ENCODE results near the gene EN1. TPM values are rescaled to one million over a fixed set of nuclear protein-coding genes. Genes with fewer than 3 reads are reported as not detected.

Gene EN1
- polyA plus RNA-seq, 2 of the 4 experiments (the other 2 are of a cell fraction): 0.06 to 0.92 TPM

DNA sequence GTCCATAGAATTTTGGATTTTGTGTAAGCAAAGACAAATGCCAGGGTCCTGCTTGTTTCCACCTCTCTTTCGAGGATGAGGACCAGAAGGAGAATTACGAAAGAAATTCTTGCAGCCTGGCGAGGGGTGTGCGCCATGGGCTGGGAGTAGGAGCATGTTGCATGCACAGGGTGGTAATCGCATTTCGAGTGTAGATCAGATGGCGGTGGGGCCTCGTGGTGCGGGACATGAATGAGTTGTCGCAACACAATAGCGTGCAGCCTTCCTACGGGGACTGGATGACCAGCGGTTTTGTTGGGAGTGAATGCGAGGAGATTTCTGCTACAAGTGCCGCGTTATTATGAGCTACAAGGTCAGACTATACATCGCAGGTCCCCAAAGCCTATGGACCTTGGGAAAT is 4.2 kb upstream of the EN1 start:
- no peak overlapping the region for H3K27ac ChIP-seq
- no peak overlapping the region for H3K4me3 ChIP-seq
- ChIA-PET CTCF (interaction anchor here (0.9 to 1.0 kb wide), 3 partner anchors 8 to 630 kb away, joined by 3 to 4 read pairs (median 4); no protein-coding TSS in a partner anchor), POLR2A (no interaction called here)
- DNase-seq (ENCODE audit: low read depth in 1 of 2, low spot score in 1 of 2) (no peak), ATAC-seq (no peak), FAIRE-seq (no peak)
- no peaks in the 10 kb centered on the region for H3K9me3 ChIP-seq
- peaks cover 7% of the 10 kb centered on the region; the same call in 2 of the 3 replicates for H3K4me1 ChIP-seq
- no peak overlapping the region for H3K4me2 ChIP-seq
- TF ChIP-seq ELK1 (IDR thresholded peaks at IDR 0.05; ENCODE audit: low read depth, low read length): no peak
- TF ChIP-seq FOSB (CRISPR knock-in tag; IDR thresholded peaks at IDR 0.05): no peak
- no peak for TF ChIP-seq ZC3H11A (IDR thresholded peaks at IDR 0.05)
- TF ChIP-seq RNF2 (IDR thresholded peaks at IDR 0.05; ENCODE audit: borderline replicate concordance, low read depth): no peak
- TF ChIP-seq, protein P1, sequence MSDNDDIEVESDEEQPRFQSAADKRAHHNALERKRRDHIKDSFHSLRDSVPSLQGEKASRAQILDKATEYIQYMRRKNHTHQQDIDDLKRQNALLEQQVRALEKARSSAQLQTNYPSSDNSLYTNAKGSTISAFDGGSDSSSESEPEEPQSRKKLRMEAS (IDR thresholded peaks at IDR 0.05): no peak
- no peak for TF ChIP-seq TFCP2L1 (CRISPR knock-in tag; IDR thresholded peaks at IDR 0.05)
- no peak for TF ChIP-seq FOSL2 (IDR thresholded peaks at IDR 0.05)
- TF ChIP-seq FOSL2 (CRISPR knock-in tag; IDR thresholded peaks at IDR 0.05): no peak
- TF ChIP-seq ZNF302 (CRISPR knock-in tag; IDR thresholded peaks at IDR 0.05): no peak
- no peak for TF ChIP-seq HOXB5 (CRISPR knock-in tag; IDR thresholded peaks at IDR 0.05)
- TF ChIP-seq CHD4 (IDR thresholded peaks at IDR 0.05; ENCODE audit: borderline replicate concordance): no peak
- no peak for TF ChIP-seq EP300 (IDR thresholded peaks at IDR 0.05)
- TF ChIP-seq GATA3 (IDR thresholded peaks at IDR 0.05; ENCODE audit: borderline replicate concordance): no peak
- TF ChIP-seq EHMT2 (IDR thresholded peaks at IDR 0.05; ENCODE audit: low read depth): no peak
- TF ChIP-seq, protein P2, sequence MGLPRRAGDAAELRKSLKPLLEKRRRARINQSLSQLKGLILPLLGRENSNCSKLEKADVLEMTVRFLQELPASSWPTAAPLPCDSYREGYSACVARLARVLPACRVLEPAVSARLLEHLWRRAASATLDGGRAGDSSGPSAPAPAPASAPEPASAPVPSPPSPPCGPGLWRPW (IDR thresholded peaks at IDR 0.05): no peak
- TF ChIP-seq NR3C1 (IDR thresholded peaks at IDR 0.05): no peak
- no peak for TF ChIP-seq CBX2 (IDR thresholded peaks at IDR 0.05; ENCODE audit: borderline replicate concordance, low read depth)
- TF ChIP-seq, protein P3, sequence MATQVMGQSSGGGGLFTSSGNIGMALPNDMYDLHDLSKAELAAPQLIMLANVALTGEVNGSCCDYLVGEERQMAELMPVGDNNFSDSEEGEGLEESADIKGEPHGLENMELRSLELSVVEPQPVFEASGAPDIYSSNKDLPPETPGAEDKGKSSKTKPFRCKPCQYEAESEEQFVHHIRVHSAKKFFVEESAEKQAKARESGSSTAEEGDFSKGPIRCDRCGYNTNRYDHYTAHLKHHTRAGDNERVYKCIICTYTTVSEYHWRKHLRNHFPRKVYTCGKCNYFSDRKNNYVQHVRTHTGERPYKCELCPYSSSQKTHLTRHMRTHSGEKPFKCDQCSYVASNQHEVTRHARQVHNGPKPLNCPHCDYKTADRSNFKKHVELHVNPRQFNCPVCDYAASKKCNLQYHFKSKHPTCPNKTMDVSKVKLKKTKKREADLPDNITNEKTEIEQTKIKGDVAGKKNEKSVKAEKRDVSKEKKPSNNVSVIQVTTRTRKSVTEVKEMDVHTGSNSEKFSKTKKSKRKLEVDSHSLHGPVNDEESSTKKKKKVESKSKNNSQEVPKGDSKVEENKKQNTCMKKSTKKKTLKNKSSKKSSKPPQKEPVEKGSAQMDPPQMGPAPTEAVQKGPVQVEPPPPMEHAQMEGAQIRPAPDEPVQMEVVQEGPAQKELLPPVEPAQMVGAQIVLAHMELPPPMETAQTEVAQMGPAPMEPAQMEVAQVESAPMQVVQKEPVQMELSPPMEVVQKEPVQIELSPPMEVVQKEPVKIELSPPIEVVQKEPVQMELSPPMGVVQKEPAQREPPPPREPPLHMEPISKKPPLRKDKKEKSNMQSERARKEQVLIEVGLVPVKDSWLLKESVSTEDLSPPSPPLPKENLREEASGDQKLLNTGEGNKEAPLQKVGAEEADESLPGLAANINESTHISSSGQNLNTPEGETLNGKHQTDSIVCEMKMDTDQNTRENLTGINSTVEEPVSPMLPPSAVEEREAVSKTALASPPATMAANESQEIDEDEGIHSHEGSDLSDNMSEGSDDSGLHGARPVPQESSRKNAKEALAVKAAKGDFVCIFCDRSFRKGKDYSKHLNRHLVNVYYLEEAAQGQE (IDR thresholded peaks at IDR 0.05): no peak
- no peak for TF ChIP-seq MAZ (IDR thresholded peaks at IDR 0.05; ENCODE audit: borderline replicate concordance, low read depth, low read length)
- no peak for TF ChIP-seq RFX5 (IDR thresholded peaks at IDR 0.05)
- WGBS (ENCODE audit: missing lambda C conversion rate): 81% methylated on average over 17 of the region's 17 CpGs

DNA sequence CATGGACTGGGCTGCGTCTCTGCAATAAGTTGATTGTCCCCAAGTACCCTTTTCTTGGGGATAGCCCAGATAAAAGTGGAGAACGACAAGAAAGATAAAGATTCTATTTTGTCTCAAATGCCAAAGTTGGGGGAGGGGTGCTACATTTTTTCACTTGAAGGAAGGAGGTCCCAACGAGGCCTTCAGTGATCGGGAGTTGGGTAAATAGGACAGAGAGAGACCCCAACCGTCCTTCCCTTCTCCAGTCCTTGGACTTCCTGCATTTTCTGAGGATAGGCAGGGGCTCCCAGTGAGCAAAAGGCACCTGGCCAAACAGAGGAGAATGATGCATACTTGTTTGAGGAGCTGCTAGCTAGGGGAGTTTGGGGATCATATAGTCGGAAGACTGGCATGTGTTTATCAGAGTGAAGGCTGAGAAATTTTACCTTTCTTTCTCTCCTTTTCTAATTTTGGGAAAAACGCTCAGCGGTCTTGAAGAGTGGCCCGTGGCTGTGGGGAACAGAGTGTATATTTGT is 3.5 kb upstream of the EN1 start:
- 45% methylated on average over 9 of the region's 9 CpGs for WGBS (ENCODE audit: missing lambda C conversion rate)
- POLR2A ChIA-PET: no interaction called here
- Histone ChIP-seq H3K27ac (no peak overlapping the region), H3K9me3 (no peaks in the 10 kb centered on the region), H3K4me3 (no peak overlapping the region), H3K4me1 (peaks cover 7% of the 10 kb centered on the region; the same call in 2 of the 3 replicates), H3K4me2 (no peak overlapping the region)
- FAIRE-seq (no peak), ATAC-seq (no peak), DNase-seq (ENCODE audit: low read depth in 1 of 2, low spot score in 1 of 2) (no peak)
- CTCF ChIA-PET: no interaction called here
- TF ChIP-seq FOXS1 (CRISPR knock-in tag; IDR thresholded peaks at IDR 0.05) (no peak), HEYL (CRISPR knock-in tag; IDR thresholded peaks at IDR 0.05) (no peak), MAZ (IDR thresholded peaks at IDR 0.05; ENCODE audit: borderline replicate concordance, low read depth, low read length) (no peak), KDM1A (IDR thresholded peaks at IDR 0.05; ENCODE audit: low read depth) (no peak), POLR2A (IDR thresholded peaks at IDR 0.05; ENCODE audit: low read length) (no peak), ZSCAN20 (CRISPR knock-in tag; IDR thresholded peaks at IDR 0.05) (no peak), ELK1 (IDR thresholded peaks at IDR 0.05; ENCODE audit: low read depth, low read length) (no peak), RCOR1 (IDR thresholded peaks at IDR 0.05; ENCODE audit: low read depth, low read length) (no peak), HOXB13 (CRISPR knock-in tag; IDR thresholded peaks at IDR 0.05; ENCODE audit: low read depth) (no peak), RNF2 (IDR thresholded peaks at IDR 0.05; ENCODE audit: borderline replicate concordance, low read depth) (no peak), SREBF2 (IDR thresholded peaks at IDR 0.05) (no peak), HDAC2 (IDR thresholded peaks at IDR 0.05) (no peak), ATOH8 (CRISPR knock-in tag; IDR thresholded peaks at IDR 0.05; ENCODE audit: low read depth) (no peak)

Data from A549 (cell line).